GM23338 (cell line): ENCODE data around the gene RAB3IP. TPM values are rescaled to one million over a fixed set of nuclear protein-coding genes. Genes with fewer than 3 reads are reported as not detected.

Source experiments
- ATAC-seq: fragments of 200-7000 bp; cut with Tn5 transposase; 3 replicates; pipeline ENCODE4 v1.9.1; 2020
- DNase-seq: peaks from one replicate; pipeline ENCODE4 v3.0.0-alpha.2; 2015; ENCODE audit warnings: low spot score
- H2AFZ ChIP-seq: fragments of 200-600 bp; sonication (generic); 2 replicates; pipeline ENCODE4 v1.8.0; 2016; ENCODE audit warnings: antibody characterized with exemption, mild to moderate bottlenecking, moderate library complexity
- H3F3A ChIP-seq: fragments of 200-600 bp; sonication (generic); replicated peaks from 2 replicates; pipeline ENCODE4 v1.8.0; 2017; ENCODE audit warnings: antibody characterized with exemption, mixed run types, low read depth
- H3K27ac ChIP-seq: fragments of 200-600 bp; sonication (generic); 2 replicates; pipeline ENCODE4 v1.6.1; 2016; ENCODE audit warnings: low read depth
- H3K27me3 ChIP-seq: fragments of 200-600 bp; sonication (generic); 2 replicates; pipeline ENCODE4 v1.8.0; 2016; ENCODE audit warnings: mild to moderate bottlenecking, mixed run types, moderate library complexity; ENCODE audit not compliant: insufficient read depth
- H3K36me3 ChIP-seq: fragments of 200-600 bp; sonication (generic); 2 replicates; pipeline ENCODE4 v1.8.0; 2016; ENCODE audit warnings: mild to moderate bottlenecking; ENCODE audit not compliant: insufficient read depth
- H3K4me1 ChIP-seq: fragments of 200-600 bp; sonication (generic); 2 replicates; pipeline ENCODE4 v1.8.0; 2016; ENCODE audit warnings: mild to moderate bottlenecking, moderate library complexity; ENCODE audit not compliant: insufficient read depth
- H3K4me2 ChIP-seq: fragments of 200-600 bp; sonication (generic); 2 replicates; pipeline ENCODE4 v1.7.1; 2017; ENCODE audit warnings: mixed run types
- H3K4me3 ChIP-seq: fragments of 200-600 bp; sonication (generic); 2 replicates; pipeline ENCODE4 v1.6.1; 2016; ENCODE audit warnings: mixed run types
- H3K79me2 ChIP-seq: fragments of 200-600 bp; sonication (generic); replicated peaks from 2 replicates; pipeline ENCODE4 v1.8.0; 2017; ENCODE audit warnings: mild to moderate bottlenecking; ENCODE audit not compliant: insufficient read depth
- H3K9me2 ChIP-seq: fragments of 200-600 bp; sonication (generic); 2 replicates; pipeline ENCODE4 v1.8.0; 2017; ENCODE audit not compliant: insufficient read depth
- H4K20me1 ChIP-seq: fragments of 200-600 bp; sonication (generic); replicated peaks from 2 replicates; pipeline ENCODE4 v1.8.0; 2017; ENCODE audit warnings: mild to moderate bottlenecking; ENCODE audit not compliant: insufficient read depth
- H3K27ac Mint-ChIP-seq: 2 replicates; pipeline ENCODE4 v1.8.0; 2020; ENCODE audit warnings: inconsistent platforms, mild to moderate bottlenecking, moderate library complexity, mixed read lengths
- H3K27me3 Mint-ChIP-seq: 3 replicates; pipeline ENCODE4 v1.8.0; 2022; ENCODE audit warnings: low read depth, mild to moderate bottlenecking, moderate library complexity, mixed read lengths, inconsistent platforms; ENCODE audit not compliant: insufficient read depth, poor library complexity
- H3K36me3 Mint-ChIP-seq: 3 replicates; pipeline ENCODE4 v1.8.0; 2021; ENCODE audit warnings: low read depth, mild to moderate bottlenecking, inconsistent platforms, moderate library complexity, mixed read lengths
- H3K4me1 Mint-ChIP-seq: 3 replicates; pipeline ENCODE4 v1.8.0; 2020; ENCODE audit warnings: mild to moderate bottlenecking, inconsistent platforms, mixed read lengths
- H3K4me3 Mint-ChIP-seq: 3 replicates; pipeline ENCODE4 v1.8.0; 2021; ENCODE audit warnings: moderate library complexity, mild to moderate bottlenecking, inconsistent platforms, mixed read lengths
- H3K9me3 Mint-ChIP-seq: 3 replicates; pipeline ENCODE4 v1.8.0; 2020; ENCODE audit warnings: moderate library complexity, mild to moderate bottlenecking, inconsistent platforms, mixed read lengths
- CREB1 ChIP-seq: fragments of 250-450 bp; sonication (Bioruptor Pico); IDR thresholded peaks from 2 replicates; pipeline ENCODE4 v1.5.0; 2020; ENCODE audit warnings: low read depth, mild to moderate bottlenecking, moderate library complexity
- CTCF ChIP-seq, 2 experiments: fragments of 200-600 bp in 1 of 2; sonication (generic) in 1 of 2; conservative IDR thresholded peaks; 2 replicates each; pipeline versions ENCODE4 v1.5.1 to v1.6.1; 2016 to 2017; ENCODE audit warnings: antibody characterized with exemption in 2 of 2, low read depth in 2 of 2, mild to moderate bottlenecking in 2 of 2, moderate library complexity in 1 of 2
- ETS1 ChIP-seq: IDR thresholded peaks from 2 replicates; pipeline ENCODE4 v1.6.1; 2016; ENCODE audit warnings: antibody characterized with exemption
- EZH2 ChIP-seq: fragments of 200-600 bp; sonication (generic); IDR thresholded peaks from one replicate; pipeline ENCODE4 v1.8.0; 2017; ENCODE audit warnings: antibody characterized with exemption, mild to moderate bottlenecking, low read depth; ENCODE audit not compliant: unreplicated experiment
- EZH2phosphoT487 ChIP-seq: fragments of 200-600 bp; sonication (generic); IDR thresholded peaks from one replicate; pipeline ENCODE4 v1.8.1; 2018; ENCODE audit warnings: antibody characterized with exemption; ENCODE audit not compliant: unreplicated experiment
- NANOG ChIP-seq: IDR thresholded peaks from 2 replicates; pipeline ENCODE4 v1.6.1; 2016; ENCODE audit warnings: antibody characterized with exemption, borderline replicate concordance
- POLR2AphosphoS5 ChIP-seq: IDR thresholded peaks from 2 replicates; pipeline ENCODE4 v1.6.1; 2016; ENCODE audit warnings: antibody characterized with exemption, low read depth
- REST ChIP-seq: IDR thresholded peaks from one replicate; pipeline ENCODE4 v1.6.1; 2018; ENCODE audit warnings: antibody characterized with exemption; ENCODE audit not compliant: unreplicated experiment
- ZNF114 ChIP-seq: fragments of 250-450 bp; sonication (Bioruptor Pico); IDR thresholded peaks from 2 replicates; pipeline ENCODE4 v1.5.0; 2020; ENCODE audit warnings: mild to moderate bottlenecking, moderate library complexity
- ZNF331 ChIP-seq: fragments of 250-450 bp; sonication (Bioruptor Pico); IDR thresholded peaks from 2 replicates; pipeline ENCODE4 v1.5.0; 2020; ENCODE audit warnings: low read depth, mild to moderate bottlenecking, moderate library complexity
- ZNF462 ChIP-seq: fragments of 250-450 bp; sonication (Bioruptor Pico); IDR thresholded peaks from 2 replicates; pipeline ENCODE4 v1.5.0; 2020; ENCODE audit warnings: mild to moderate bottlenecking, moderate library complexity
- polyA plus RNA-seq: library from polyadenylated mRNA; unstranded; fragments of >200 nt; fragmentation: Nextera tagmentation; extraction: Ambion mirVana; gene quantifications from 2 replicates; pipeline ENCODE4 v1.2.1, GENCODE V29; 2016
- total RNA-seq: library from RNA; depleted of rRNA; stranded (reverse); fragments of >200 nt; shearing (Covaris generic); gene quantifications from 2 replicates; pipeline ENCODE4 v1.2.3, GENCODE V29; 2014

The RAB3IP gene
- total and polyA plus RNA-seq, 2 experiments from 2014 or later, result 48.6 TPM

- TF ChIP-seq REST (no peak), EZH2phosphoT487 (no peak), NANOG (no peak), ETS1 (no peak), ZNF331 (no peak), POLR2AphosphoS5 (no peak), ZNF114 (CRISPR knock-in tag) (no peak), CREB1 (CRISPR knock-in tag) (no peak), ZNF462 (CRISPR knock-in tag) (no peak), CTCF (conservative IDR thresholded peaks at IDR 0.05; ENCODE audit: low read depth in 2 of 2) (no peak), EZH2 (no peak)
- Histone ChIP-seq H3K27ac (no peak overlapping the region), H3K4me1 (no peaks in the 10 kb centered on the region), H2AFZ (no peak overlapping the region), H3K9me2 (no peaks in the 10 kb centered on the region), H4K20me1 (no peaks in the 10 kb centered on the region), H3K79me2 (no peaks in the 10 kb centered on the region), H3K4me2 (no peak overlapping the region), H3F3A (no peaks in the 10 kb centered on the region), H3K36me3 (no peaks in the 10 kb centered on the region), H3K4me3 (no peak overlapping the region), H3K27me3 (no peaks in the 10 kb centered on the region)
- Mint-ChIP-seq H3K27me3 (no peaks in the 10 kb centered on the region), H3K9me3 (no peaks in the 10 kb centered on the region), H3K4me3 (no peak overlapping the region), H3K27ac (no peak overlapping the region), H3K4me1 (no peaks in the 10 kb centered on the region), H3K36me3 (no peaks in the 10 kb centered on the region)
- ATAC-seq (no peak), DNase-seq (no peak)
Measured at GRCh38 chr12:69834576-69834975, 95.9 kb downstream of the RAB3IP start.
